Measurements from ENCODE around the gene EPHB2.

Gene EPHB2

DNA sequence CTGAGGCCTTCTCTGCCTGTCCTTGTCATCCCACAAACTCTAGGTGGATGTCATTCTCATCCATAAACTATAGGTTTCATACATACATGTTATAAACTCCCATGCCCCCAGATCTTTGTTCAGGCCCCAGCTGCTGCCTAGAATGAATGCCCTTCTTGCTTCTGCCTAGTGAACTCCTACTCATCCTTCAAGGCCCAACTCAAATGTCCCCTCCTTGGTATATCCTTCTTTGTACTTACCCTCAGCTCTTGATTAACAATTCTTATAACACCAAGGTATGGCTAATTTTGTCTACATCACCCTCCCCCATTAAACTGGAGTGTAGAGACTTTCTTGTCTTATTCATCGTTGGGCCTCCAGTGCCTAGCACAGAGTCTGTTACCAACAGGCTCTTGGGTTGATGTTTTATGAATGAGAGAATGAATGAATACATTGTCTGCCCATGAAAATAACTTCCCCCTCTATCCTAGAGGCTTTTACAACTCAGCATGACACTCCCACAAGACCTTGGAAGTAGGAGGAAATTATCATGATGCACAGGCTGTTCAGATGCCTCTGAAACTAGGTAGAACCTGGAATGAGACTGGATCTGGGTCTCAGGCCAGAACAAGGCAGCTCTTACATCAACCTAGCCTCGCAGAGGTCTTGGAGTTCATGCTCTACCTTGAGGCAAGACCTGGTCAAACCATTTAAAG is 26.9 kb downstream of the EPHB2 start:
- TF ChIP-seq, protein P1, sequence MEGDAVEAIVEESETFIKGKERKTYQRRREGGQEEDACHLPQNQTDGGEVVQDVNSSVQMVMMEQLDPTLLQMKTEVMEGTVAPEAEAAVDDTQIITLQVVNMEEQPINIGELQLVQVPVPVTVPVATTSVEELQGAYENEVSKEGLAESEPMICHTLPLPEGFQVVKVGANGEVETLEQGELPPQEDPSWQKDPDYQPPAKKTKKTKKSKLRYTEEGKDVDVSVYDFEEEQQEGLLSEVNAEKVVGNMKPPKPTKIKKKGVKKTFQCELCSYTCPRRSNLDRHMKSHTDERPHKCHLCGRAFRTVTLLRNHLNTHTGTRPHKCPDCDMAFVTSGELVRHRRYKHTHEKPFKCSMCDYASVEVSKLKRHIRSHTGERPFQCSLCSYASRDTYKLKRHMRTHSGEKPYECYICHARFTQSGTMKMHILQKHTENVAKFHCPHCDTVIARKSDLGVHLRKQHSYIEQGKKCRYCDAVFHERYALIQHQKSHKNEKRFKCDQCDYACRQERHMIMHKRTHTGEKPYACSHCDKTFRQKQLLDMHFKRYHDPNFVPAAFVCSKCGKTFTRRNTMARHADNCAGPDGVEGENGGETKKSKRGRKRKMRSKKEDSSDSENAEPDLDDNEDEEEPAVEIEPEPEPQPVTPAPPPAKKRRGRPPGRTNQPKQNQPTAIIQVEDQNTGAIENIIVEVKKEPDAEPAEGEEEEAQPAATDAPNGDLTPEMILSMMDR (IDR thresholded peaks at IDR 0.05): no peak
- TF ChIP-seq ZFX (IDR thresholded peaks at IDR 0.05; ENCODE audit: borderline replicate concordance): no peak
- no peak overlapping the region for H3K27ac ChIP-seq

DNA sequence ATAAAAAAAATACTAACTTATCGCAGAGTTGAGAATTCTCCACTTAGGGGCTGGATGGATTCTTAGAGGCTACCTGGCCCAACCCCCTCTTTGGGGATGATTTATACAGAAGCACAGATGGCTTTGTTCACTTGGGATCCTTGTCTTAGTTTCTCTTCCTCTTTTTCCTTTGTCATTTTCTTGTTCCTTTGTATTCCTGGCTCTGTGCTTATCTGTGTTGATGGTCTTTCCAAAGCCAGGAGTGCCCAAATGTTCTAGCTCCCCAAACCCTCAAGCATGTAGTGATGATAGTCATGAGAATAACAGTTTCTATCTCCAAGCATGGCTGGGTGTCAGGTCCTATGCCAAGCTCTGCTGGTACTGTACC is 27.4 kb downstream of the EPHB2 start:
- no peak overlapping the region for H3K27ac ChIP-seq
- no peak for TF ChIP-seq ZFX (IDR thresholded peaks at IDR 0.05; ENCODE audit: borderline replicate concordance)
- TF ChIP-seq, protein P1 (IDR thresholded peaks at IDR 0.05): no peak

DNA sequence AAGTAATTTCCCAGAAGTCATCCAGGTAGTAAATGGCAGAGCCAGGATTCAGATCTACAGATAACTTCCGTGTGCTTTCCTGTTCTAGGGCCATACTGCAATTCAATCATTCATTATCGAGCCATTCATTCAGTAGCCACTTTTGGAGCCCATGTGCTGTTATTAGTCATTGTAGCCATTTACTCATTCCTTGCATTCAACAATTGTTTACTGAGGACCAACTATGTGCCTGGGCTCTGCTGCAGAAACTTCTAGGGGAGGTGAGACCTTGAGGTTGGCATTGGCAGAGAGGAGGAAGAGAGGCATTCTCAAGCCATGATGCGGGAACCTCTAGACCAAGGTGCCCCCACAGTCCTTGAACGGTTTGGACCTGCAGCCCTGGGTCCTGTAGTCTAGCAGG is 27.9 kb downstream of the EPHB2 start:
- no peak overlapping the region for H3K27ac ChIP-seq
- no peak for TF ChIP-seq ZFX (IDR thresholded peaks at IDR 0.05; ENCODE audit: borderline replicate concordance)
- TF ChIP-seq, protein P1 (IDR thresholded peaks at IDR 0.05): no peak

DNA sequence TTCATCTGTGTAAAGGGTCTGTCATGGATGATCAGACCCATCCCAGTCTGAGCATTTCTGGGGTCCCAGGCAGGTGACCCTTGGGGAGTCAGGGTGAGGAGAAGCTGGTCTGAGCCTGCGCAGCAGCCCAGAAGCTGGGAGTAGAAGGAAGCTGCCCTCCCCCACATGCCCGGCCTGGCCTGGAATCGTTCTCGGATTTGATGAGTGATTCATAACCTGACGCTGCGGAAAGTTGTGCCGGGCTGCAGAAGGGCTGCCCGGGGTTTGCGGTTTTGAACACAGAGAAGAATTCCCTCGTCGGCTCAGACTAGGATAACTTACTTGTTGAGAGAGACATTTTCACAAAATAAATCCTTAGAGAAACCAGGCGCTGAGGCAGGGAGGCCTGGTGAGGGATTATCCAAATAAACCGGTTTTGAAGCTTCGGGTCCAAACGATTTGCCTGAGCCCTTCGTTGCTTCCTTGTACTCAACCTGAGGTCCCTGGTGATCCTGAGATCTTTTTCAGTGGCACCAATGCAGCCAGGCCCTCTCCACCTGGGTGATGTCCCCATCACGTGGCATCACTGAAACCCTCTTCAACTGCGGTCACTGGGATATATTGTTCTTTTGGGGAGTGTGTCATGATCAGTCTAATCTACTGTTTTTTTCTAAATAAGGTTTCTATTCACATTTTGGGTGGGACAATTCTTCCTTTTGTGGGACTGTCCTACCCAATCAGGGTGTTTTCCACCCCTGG is 29.2 kb downstream of the EPHB2 start:
- H3K27ac ChIP-seq: no peak overlapping the region

DNA sequence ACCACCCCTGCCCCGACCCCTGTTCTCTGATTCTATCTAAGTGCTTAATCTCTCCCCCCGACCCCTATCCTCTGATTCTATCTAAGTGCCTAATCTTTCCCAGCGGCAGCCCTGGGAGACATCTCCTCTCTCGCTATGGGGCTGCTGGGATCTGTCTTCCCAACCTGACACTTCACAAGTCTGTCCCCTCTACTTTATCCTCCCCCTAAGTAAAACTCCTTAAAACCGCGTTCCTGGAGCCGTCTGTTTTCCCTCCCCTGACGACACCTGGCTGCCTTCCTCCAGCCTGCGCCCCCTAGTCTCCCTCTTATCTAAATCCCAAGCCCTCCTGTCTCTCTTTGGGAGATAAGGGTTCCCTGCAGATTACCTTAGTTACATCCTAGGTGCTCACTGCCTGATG is 30.5 kb downstream of the EPHB2 start:
- H3K27ac ChIP-seq: no peak overlapping the region
- TF ChIP-seq, protein P1 (IDR thresholded peaks at IDR 0.05): no peak
- no peak for TF ChIP-seq ZFX (IDR thresholded peaks at IDR 0.05; ENCODE audit: borderline replicate concordance)

More for the DNA sequence above, 29.2 kb downstream of the EPHB2 start:
- TF ChIP-seq, protein P1 (IDR thresholded peaks at IDR 0.05): no peak
- no peak for TF ChIP-seq ZFX (IDR thresholded peaks at IDR 0.05; ENCODE audit: borderline replicate concordance)

DNA sequence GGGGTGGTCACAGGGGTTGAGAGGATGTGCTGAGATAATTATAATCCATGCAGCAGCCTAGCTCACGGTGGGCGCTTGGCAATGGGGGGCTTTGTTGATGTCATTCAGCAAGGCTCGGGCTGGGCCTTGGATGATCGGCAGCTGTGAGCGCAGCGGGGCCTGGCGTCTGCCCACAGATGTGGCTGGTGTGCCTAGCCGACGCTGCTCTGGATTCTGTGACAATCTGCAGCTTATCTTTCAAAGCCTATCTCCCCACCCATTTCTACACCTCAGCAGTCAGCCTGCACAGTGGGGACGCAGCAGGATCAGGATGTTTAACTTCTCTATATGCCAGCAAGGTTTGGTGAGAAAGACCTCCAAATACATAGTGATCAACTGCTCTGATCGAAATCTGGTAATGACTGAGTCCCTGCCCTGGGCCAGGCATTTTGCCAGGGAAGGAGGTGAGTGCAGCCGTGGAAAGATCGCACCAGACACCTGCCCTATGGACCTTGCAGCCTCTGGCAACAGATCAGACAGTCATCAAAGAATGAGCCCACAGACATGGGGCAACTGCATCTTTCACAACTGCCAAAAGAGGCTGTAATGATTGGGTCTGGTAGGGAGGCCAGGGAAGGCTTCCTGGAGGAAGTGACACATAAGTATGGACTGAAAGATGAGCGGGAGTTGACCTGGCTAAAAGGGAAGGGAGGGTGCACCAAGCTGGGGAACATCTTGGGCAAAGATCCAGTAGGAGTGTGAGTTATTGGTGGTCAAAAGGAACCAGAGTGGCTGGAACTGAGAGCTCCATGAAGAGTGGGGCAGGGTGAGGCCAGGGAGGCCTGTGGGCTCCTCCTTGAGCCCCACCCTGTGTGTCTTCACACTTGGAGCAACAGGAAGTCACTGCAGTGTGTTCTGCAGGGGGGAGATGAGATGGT is 35.3 kb downstream of the EPHB2 start:
- TF ChIP-seq, protein P1 (IDR thresholded peaks at IDR 0.05): no peak
- no peak for TF ChIP-seq ZFX (IDR thresholded peaks at IDR 0.05; ENCODE audit: borderline replicate concordance)
- no peak overlapping the region for H3K27ac ChIP-seq

Data from 22Rv1 (cell line).